Karpas-422 (cell line): ENCODE measurements around the gene HOATZ. TPM values are rescaled to one million over a fixed set of nuclear protein-coding genes. Genes with fewer than 3 reads are reported as not detected.

Experiments used
- DNase-seq: peaks from one replicate; pipeline ENCODE4 v3.0.0-alpha.2; 2015
- H2AFZ ChIP-seq: fragments of 200-600 bp; sonication (generic); 2 replicates; pipeline ENCODE4 v1.6.1; 2014; ENCODE audit warnings: antibody characterized with exemption, low read length, mixed read lengths
- H3K27ac ChIP-seq: fragments of 200-600 bp; sonication (generic); 2 replicates; pipeline ENCODE4 v1.5.1; 2014; ENCODE audit warnings: mild to moderate bottlenecking, low read length, moderate library complexity
- H3K27me3 ChIP-seq: fragments of 200-600 bp; sonication (generic); 2 replicates; pipeline ENCODE4 v1.6.1; 2014; ENCODE audit warnings: low read length, mixed read lengths
- H3K36me3 ChIP-seq: fragments of 200-600 bp; sonication (generic); 2 replicates; pipeline ENCODE4 v1.6.1; 2014; ENCODE audit warnings: low read length, mixed read lengths; ENCODE audit not compliant: insufficient read depth
- H3K4me1 ChIP-seq: fragments of 200-600 bp; sonication (generic); 2 replicates; pipeline ENCODE4 v1.6.1; 2014; ENCODE audit warnings: mild to moderate bottlenecking, low read length, mixed read lengths
- H3K4me2 ChIP-seq: fragments of 200-600 bp; sonication (generic); 2 replicates; pipeline ENCODE4 v1.6.1; 2014; ENCODE audit warnings: low read length, low read depth, mild to moderate bottlenecking; ENCODE audit not compliant: poor library complexity, severe bottlenecking
- H3K4me3 ChIP-seq: fragments of 200-600 bp; sonication (generic); 2 replicates; pipeline ENCODE4 v1.5.1; 2014; ENCODE audit warnings: mild to moderate bottlenecking, antibody characterized with exemption, low read length, mixed read lengths
- H3K79me2 ChIP-seq: fragments of 200-600 bp; sonication (generic); 2 replicates; pipeline ENCODE4 v1.6.1; 2014; ENCODE audit warnings: mild to moderate bottlenecking, low read length, mixed read lengths
- H3K9ac ChIP-seq: fragments of 200-600 bp; sonication (generic); 2 replicates; pipeline ENCODE4 v1.6.0; 2014; ENCODE audit warnings: low read length
- H3K9me2 ChIP-seq: fragments of 200-600 bp; sonication (generic), shearing (Covaris generic); replicated peaks from 2 replicates; pipeline ENCODE4 v1.6.0; 2014; ENCODE audit warnings: mild to moderate bottlenecking, low read length, moderate library complexity; ENCODE audit not compliant: insufficient read depth
- H3K9me3 ChIP-seq: fragments of 300-700, 200-600 bp; sonication (generic); 2 replicates; pipeline ENCODE4 v1.6.1; 2014; ENCODE audit warnings: low read length, mixed read lengths
- H4K20me1 ChIP-seq: fragments of 200-600 bp; sonication (generic); 2 replicates; pipeline ENCODE4 v1.6.1; 2014; ENCODE audit warnings: mild to moderate bottlenecking, antibody characterized with exemption, low read length, low read depth; ENCODE audit not compliant: insufficient read depth
- total RNA-seq: library from RNA; depleted of rRNA; stranded (reverse); fragments of >200 nt; shearing (Covaris generic); gene quantifications from 2 replicates; pipeline ENCODE4 v1.2.3, GENCODE V29; 2014; ENCODE audit warnings: low replicate concordance

The HOATZ gene
- total RNA-seq, 1 experiment from 2014 or later = not detected

DNA sequence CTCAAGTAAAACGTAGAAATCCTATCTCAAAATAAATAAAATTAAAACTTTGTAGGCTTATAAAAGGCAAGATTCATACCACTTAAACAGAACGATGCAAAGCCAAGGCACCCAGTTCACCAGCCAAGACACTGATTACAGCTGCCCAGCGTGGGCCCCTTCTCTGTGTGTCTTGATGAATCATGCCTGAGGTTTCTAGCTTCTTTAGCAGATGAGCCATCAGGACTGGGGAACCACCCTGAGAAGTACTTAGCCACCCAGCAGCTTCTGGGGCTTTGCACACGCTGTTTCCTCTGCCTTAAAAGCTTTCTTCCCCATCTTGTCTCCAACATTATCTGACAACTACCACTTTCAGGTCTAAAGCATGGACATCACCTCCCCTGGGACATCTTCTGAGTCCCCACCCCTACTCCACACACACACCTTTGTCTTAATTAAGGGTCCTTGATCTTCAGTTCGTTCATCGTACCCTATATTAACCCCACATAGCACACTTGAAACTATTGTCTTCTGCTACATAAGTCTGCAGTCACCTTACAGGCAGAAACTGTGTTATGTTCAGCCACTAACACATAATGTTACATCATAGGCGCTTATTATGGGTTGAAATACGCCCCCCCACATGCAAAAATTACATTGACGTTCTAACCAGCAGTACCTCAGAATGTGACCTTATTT, 17.2 kb downstream of the HOATZ start:
- Histone ChIP-seq H3K9me3 (no peaks in the 10 kb centered on the region), H3K4me2 (no peak overlapping the region), H4K20me1 (no peaks in the 10 kb centered on the region), H3K79me2 (no peaks in the 10 kb centered on the region), H3K4me1 (peaks cover 8% of the 10 kb centered on the region; the same call in 1 of the 2 replicates), H2AFZ (peak overlapping the region; percentile 2; the same call in 1 of the 2 replicates), H3K4me3 (no peak overlapping the region), H3K9me2 (no peaks in the 10 kb centered on the region), H3K27ac (no peak overlapping the region), H3K36me3 (no peaks in the 10 kb centered on the region), H3K9ac (no peak overlapping the region), H3K27me3 (peaks cover 3% of the 10 kb centered on the region; the same call in 1 of the 2 replicates)
- DNase-seq = peak; percentile 78

DNA sequence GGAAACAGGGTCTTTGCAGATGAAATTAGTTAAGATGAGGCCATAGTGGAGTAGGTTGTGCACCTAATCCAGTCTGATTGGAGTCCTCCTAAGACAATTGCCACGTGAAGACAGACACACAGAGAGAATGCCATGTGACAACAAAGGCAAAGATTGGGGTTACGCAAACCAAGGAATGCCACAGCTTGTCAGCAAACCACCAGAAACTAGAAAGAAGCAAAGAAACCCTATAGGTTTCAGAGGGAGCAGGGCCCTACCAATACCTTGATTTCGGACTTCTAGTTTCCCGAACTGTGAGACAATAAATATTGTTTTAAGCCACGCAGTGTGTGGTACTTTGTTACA, 17.8 kb downstream of the HOATZ start:
- H2AFZ ChIP-seq = peak overlapping the region; percentile 2; the same call in 1 of the 2 replicates
- H3K4me3 ChIP-seq = no peak overlapping the region
- no peak for DNase-seq
- H3K9me2 ChIP-seq = no peaks in the 10 kb centered on the region
- no peaks in the 10 kb centered on the region for H3K79me2 ChIP-seq
- no peak overlapping the region for H3K27ac ChIP-seq
- no peaks in the 10 kb centered on the region for H3K9me3 ChIP-seq
- peaks cover 3% of the 10 kb centered on the region; the same call in 1 of the 2 replicates for H3K27me3 ChIP-seq
- no peaks in the 10 kb centered on the region for H4K20me1 ChIP-seq
- H3K36me3 ChIP-seq = no peaks in the 10 kb centered on the region
- no peak overlapping the region for H3K9ac ChIP-seq
- no peak overlapping the region for H3K4me2 ChIP-seq
- peaks cover 8% of the 10 kb centered on the region; the same call in 1 of the 2 replicates for H3K4me1 ChIP-seq

- Histone ChIP-seq H3K9me3 (0 out of 2 replicates have a peak, but pooled peaks cover 2% of the 10 kb centered on the region), H2AFZ (no peak overlapping the region), H3K4me3 (no peak overlapping the region), H3K9me2 (no peaks in the 10 kb centered on the region), H3K36me3 (no peaks in the 10 kb centered on the region), H3K9ac (no peak overlapping the region), H3K4me1 (peaks cover 8% of the 10 kb centered on the region; the same call in 1 of the 2 replicates), H4K20me1 (no peaks in the 10 kb centered on the region), H3K27ac (no peak overlapping the region), H3K4me2 (no peak overlapping the region), H3K27me3 (peaks cover 8% of the 10 kb centered on the region; the same call in 1 of the 2 replicates), H3K79me2 (no peaks in the 10 kb centered on the region)
- no peak for DNase-seq
Observed at GRCh38 chr11:111535281-111535680, 20.7 kb downstream of the HOATZ start.

- H3K4me3 ChIP-seq = no peak overlapping the region
- H3K9me3 ChIP-seq = 0 out of 2 replicates have a peak, but pooled peaks cover 2% of the 10 kb centered on the region
- H3K27ac ChIP-seq = no peak overlapping the region
- no peak for DNase-seq
- H3K9ac ChIP-seq = no peak overlapping the region
- no peaks in the 10 kb centered on the region for H3K79me2 ChIP-seq
- no peaks in the 10 kb centered on the region for H3K36me3 ChIP-seq
- H3K27me3 ChIP-seq = 0 out of 2 replicates have a peak, but pooled peaks cover 5% of the 10 kb centered on the region
- no peaks in the 10 kb centered on the region for H4K20me1 ChIP-seq
- peaks cover under 1% of the 10 kb centered on the region; the same call in 1 of the 2 replicates for H3K4me1 ChIP-seq
- no peak overlapping the region for H2AFZ ChIP-seq
- no peaks in the 10 kb centered on the region for H3K9me2 ChIP-seq
- H3K4me2 ChIP-seq = no peak overlapping the region
Observed at GRCh38 chr11:111537336-111537860, 22.8 kb downstream of the HOATZ start.

DNA sequence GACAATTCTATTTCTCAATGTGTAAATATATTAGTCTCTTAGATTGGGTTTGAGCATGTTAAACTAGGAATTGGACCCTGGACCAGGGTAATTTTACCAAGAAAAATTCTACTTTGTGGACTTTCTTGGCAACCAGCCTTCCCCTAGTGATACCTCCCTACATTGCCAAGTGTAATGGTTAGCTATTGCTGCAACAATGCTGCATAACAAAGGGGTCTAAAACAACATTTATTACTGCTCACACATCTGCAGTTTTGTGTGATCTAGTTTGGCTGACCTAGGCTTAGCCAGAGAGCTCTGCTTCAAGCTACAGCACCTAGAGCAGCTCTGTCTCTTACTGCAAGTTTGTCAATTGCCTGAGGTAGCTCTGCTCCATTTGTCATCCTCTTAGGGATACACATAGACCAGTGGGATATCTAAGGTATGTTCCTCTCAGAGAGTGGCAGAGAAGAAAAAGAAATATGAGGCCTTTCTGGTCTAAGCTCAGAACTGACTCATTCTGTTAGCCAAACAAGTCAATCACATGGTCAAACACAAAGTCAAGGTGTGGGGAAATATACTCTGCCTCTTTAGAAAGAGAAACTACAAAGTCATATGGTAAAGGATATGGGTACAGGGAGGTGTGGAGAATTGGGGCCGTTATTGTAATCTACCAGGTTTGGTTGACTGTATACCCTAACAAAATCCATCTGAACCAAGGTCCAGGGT, 24.0 kb downstream of the HOATZ start:
- no peak overlapping the region for H3K4me3 ChIP-seq
- H3K4me1 ChIP-seq = no peaks in the 10 kb centered on the region
- no peaks in the 10 kb centered on the region for H3K36me3 ChIP-seq
- no peak overlapping the region for H3K4me2 ChIP-seq
- DNase-seq = no peak
- 0 out of 2 replicates have a peak, but pooled peaks cover 2% of the 10 kb centered on the region for H3K9me3 ChIP-seq
- H3K79me2 ChIP-seq = no peaks in the 10 kb centered on the region
- H2AFZ ChIP-seq = no peak overlapping the region
- H3K9me2 ChIP-seq = no peaks in the 10 kb centered on the region
- 0 out of 2 replicates have a peak, but pooled peaks cover 5% of the 10 kb centered on the region for H3K27me3 ChIP-seq
- no peaks in the 10 kb centered on the region for H4K20me1 ChIP-seq
- H3K9ac ChIP-seq = no peak overlapping the region
- H3K27ac ChIP-seq = no peak overlapping the region

DNA sequence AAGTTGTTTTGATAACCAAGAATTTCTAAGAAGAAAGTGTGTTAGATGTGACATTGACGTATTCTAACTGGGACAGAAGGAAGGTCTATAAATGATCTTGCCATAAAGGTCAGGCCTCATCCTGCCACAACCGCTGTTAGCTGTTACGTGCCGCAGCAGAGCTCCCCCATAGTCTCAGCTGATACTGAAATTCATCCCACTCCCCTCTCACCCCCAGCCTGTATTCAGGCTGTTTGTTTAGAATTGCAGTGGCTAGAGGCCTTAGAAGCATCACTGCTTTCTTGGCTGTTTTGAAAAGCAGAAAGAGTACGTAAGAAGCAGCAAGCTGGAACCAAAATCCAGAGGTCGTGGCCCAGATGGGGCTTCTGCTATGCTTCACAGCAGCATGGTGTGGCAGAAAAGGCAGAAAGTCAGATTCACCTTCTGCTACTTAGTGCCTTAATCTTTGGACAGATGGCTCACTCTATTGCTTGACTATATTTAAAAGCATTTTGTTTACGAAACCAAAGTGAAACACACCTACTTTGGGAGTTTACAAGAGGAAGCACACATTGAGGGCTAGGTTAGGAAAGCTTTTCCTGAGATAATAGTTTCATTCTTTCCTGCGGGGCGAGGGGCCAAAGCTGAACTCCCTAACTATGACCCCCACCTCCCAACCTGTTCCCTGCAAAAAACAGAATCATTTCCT, 25.0 kb downstream of the HOATZ start:
- Histone ChIP-seq H3K4me3 (no peak overlapping the region), H3K9me2 (no peaks in the 10 kb centered on the region), H3K79me2 (no peaks in the 10 kb centered on the region), H4K20me1 (no peaks in the 10 kb centered on the region), H3K9me3 (0 out of 2 replicates have a peak, but pooled peaks cover 2% of the 10 kb centered on the region), H3K27me3 (0 out of 2 replicates have a peak, but pooled peaks cover 5% of the 10 kb centered on the region), H3K27ac (no peak overlapping the region), H3K9ac (no peak overlapping the region), H3K4me1 (no peaks in the 10 kb centered on the region), H3K4me2 (no peak overlapping the region), H2AFZ (no peak overlapping the region), H3K36me3 (no peaks in the 10 kb centered on the region)
- no peak for DNase-seq

DNA sequence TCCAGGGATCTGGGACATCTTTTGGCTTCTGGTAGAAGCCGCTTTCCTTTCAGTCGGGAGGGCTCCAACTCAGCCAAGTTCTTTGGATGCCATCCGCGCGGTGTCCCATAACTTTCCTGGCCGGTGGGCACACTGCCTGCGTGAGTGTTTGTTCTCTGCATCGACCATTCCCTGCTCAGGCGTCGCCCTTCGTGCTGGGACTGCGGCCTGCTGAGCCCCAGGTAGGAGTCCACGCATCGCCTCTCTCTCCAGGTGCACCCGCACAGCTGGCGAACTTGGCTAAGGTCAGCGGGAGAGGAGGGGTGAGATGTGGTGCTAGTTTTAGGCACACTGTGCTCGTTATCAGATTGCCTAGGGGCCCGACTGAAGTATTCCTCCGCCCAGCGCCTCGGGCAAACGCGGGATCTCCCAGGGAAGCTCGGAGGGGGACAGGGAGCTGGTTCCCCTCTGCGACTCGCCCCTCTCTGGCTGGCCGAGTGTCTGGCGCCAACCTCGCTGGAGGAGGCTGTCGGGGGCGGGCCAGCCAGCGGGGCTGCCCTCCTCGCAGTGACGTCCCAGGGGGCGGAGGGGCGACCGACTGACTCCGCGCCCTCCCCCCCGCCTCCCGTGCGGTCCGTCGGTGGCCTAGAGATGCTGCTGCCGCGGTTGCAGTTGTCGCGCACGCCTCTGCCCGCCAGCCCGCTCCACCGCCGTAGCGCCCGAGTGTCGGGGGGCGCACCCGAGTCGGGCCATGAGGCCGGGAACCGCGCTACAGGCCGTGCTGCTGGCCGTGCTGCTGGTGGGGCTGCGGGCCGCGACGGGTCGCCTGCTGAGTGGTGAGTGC, 25.7 kb downstream of the HOATZ start, which contains the start of gene LAYN:
TSS of gene LAYN (plus strand) at position 607 of the 823 bp plus-strand sequence. CDS start at position 731, 124 bp downstream.
- Histone ChIP-seq H3K9me2 (no peaks in the 10 kb centered on the region), H2AFZ (no peak within 1 kb of the TSS), H3K27ac (no peak within 1 kb of the TSS), H3K27me3 (0 out of 2 replicates have a peak, but pooled peaks cover 5% of the 10 kb centered on the region), H3K9ac (no peak within 1 kb of the TSS), H4K20me1 (no peaks in the 10 kb centered on the region), H3K9me3 (0 out of 2 replicates have a peak, but pooled peaks cover 2% of the 10 kb centered on the region), H3K4me3 (no peak within 1 kb of the TSS), H3K79me2 (no peaks in the 10 kb centered on the region), H3K36me3 (no peaks in the 10 kb centered on the region), H3K4me2 (no peak within 1 kb of the TSS), H3K4me1 (no peaks in the 10 kb centered on the region)
- no peak for DNase-seq
